DND-41 (cell line): ENCODE data around the gene FADS2.

Experiments used
- CTCF ChIP-seq: IDR thresholded peaks from 2 replicates; pipeline ENCODE4 v1.5.1; 2012; ENCODE audit warnings: borderline replicate concordance, low read length, moderate library complexity, mild to moderate bottlenecking; ENCODE audit not compliant: poor library complexity, severe bottlenecking; ENCODE audit errors: extremely low read depth
- EZH2 ChIP-seq: IDR thresholded peaks from 3 replicates; pipeline ENCODE4 v1.6.1; 2012; ENCODE audit warnings: borderline replicate concordance, low read depth, mild to moderate bottlenecking, moderate library complexity, low read length, inconsistent platforms; ENCODE audit not compliant: severe bottlenecking

GRCh38 chr11:61890529-61891330, 62.6 kb downstream of the FADS2 start:
- peak; percentile 10 for TF ChIP-seq CTCF
- peak; percentile 46 for TF ChIP-seq EZH2
